ENCODE results near the gene NAT8L. TPM values are rescaled to one million over a fixed set of nuclear protein-coding genes. Genes with fewer than 3 reads are reported as not detected.

Gene NAT8L
- total RNA-seq, 1 experiment from 2014 or later: 9.2 TPM

- Histone ChIP-seq H2AFZ (ENCODE audit: low read depth, low read length, poor library complexity, severe bottlenecking) (no peak overlapping the region), H3K4me2 (ENCODE audit: low read length) (no peak overlapping the region), H3K36me3 (ENCODE audit: control insufficient read depth in 1 of 2, insufficient read depth in 2 of 2, low read length in 2 of 2) (no peaks in the 10 kb centered on the region), H3K9me2 (ENCODE audit: insufficient read depth) (no peaks in the 10 kb centered on the region), H3K27ac (ENCODE audit: low read depth, low read length) (no peak overlapping the region), H3K9ac (ENCODE audit: low read length) (no peak overlapping the region), H3K9me3 (ENCODE audit: control insufficient read depth in 1 of 2, insufficient read depth in 1 of 2, low read depth in 1 of 2, low read length in 2 of 2) (no peaks in the 10 kb centered on the region), H3K79me2 (ENCODE audit: insufficient read depth, low read length) (no peaks in the 10 kb centered on the region), H3K27me3 (ENCODE audit: insufficient read depth, low read length) (no peaks in the 10 kb centered on the region), H4K20me1 (ENCODE audit: insufficient read depth) (no peaks in the 10 kb centered on the region), H3K4me3 (replicated peaks in 1 of 2; ENCODE audit: low read depth in 1 of 2, low read length in 2 of 2) (no peak overlapping the region), H3K4me1 (ENCODE audit: control insufficient read depth in 1 of 2, insufficient read depth in 2 of 2, low read length in 2 of 2) (peaks cover 8 to 17% of the 10 kb centered on the region in 2 experiments; a peak in 3 of 4 replicates)
- intact Hi-C loops (cut with micrococcal nuclease): no loop called here
- ChIA-PET RAD21 (ENCODE audit: low non-redundant PET in 1 of 2, low total read pairs in 2 of 2, uncharacterized antibody in 2 of 2, unreplicated experiment in 2 of 2) (no interaction called here), CTCF (no interaction called here), POLR2A (no interaction called here)
- DNase-seq (ENCODE audit: low read depth, low spot score) (no peak), ATAC-seq (no peak)
- no peak for TF ChIP-seq EGR1 (IDR thresholded peaks at IDR 0.05; ENCODE audit: low read depth)
- TF ChIP-seq SIN3A (IDR thresholded peaks at IDR 0.05; ENCODE audit: low read depth): no peak
- TF ChIP-seq YY1 (IDR thresholded peaks at IDR 0.05; ENCODE audit: extremely low read depth, insufficient replicate concordance, low read depth, low read length): no peak
- BruUV-seq (replicated peaks): no TSS peak
Measured at GRCh38 chr4:2071912-2072867, 13.1 kb downstream of the NAT8L start.

GRCh38 chr4:2072971-2073807 is 14.1 kb downstream of the NAT8L start:
- ChIA-PET POLR2A (no interaction called here), CTCF (no interaction called here), RAD21 (ENCODE audit: low non-redundant PET in 1 of 2, low total read pairs in 2 of 2, uncharacterized antibody in 2 of 2, unreplicated experiment in 2 of 2) (no interaction called here)
- no peaks in the 10 kb centered on the region for H4K20me1 ChIP-seq (ENCODE audit: insufficient read depth)
- no peak overlapping the region for H3K4me3 ChIP-seq (replicated peaks in 1 of 2; ENCODE audit: low read depth in 1 of 2, low read length in 2 of 2)
- DNase-seq (ENCODE audit: low read depth, low spot score) (no peak), ATAC-seq (no peak)
- H2AFZ ChIP-seq (ENCODE audit: low read depth, low read length, poor library complexity, severe bottlenecking): no peak overlapping the region
- no peaks in the 10 kb centered on the region for H3K9me3 ChIP-seq (ENCODE audit: control insufficient read depth in 1 of 2, insufficient read depth in 1 of 2, low read depth in 1 of 2, low read length in 2 of 2)
- no peaks in the 10 kb centered on the region for H3K36me3 ChIP-seq (ENCODE audit: control insufficient read depth in 1 of 2, insufficient read depth in 2 of 2, low read length in 2 of 2)
- no peaks in the 10 kb centered on the region for H3K79me2 ChIP-seq (ENCODE audit: insufficient read depth, low read length)
- H3K27me3 ChIP-seq (ENCODE audit: insufficient read depth, low read length): no peaks in the 10 kb centered on the region
- BruUV-seq (replicated peaks): no TSS peak
- no peak overlapping the region for H3K4me2 ChIP-seq (ENCODE audit: low read length)
- peaks cover 8 to 17% of the 10 kb centered on the region in 2 experiments; a peak in 3 of 4 replicates for H3K4me1 ChIP-seq (ENCODE audit: control insufficient read depth in 1 of 2, insufficient read depth in 2 of 2, low read length in 2 of 2)
- H3K9ac ChIP-seq (ENCODE audit: low read length): no peak overlapping the region
- H3K9me2 ChIP-seq (ENCODE audit: insufficient read depth): no peaks in the 10 kb centered on the region
- H3K27ac ChIP-seq (ENCODE audit: low read depth, low read length): no peak overlapping the region
- TF ChIP-seq TCF7L2 (IDR thresholded peaks at IDR 0.05; ENCODE audit: borderline replicate concordance, extremely low read depth, insufficient read depth, insufficient read length): no peak
- TF ChIP-seq ZFX (IDR thresholded peaks at IDR 0.05): no peak
- TF ChIP-seq ZNF274 (IDR thresholded peaks at IDR 0.05; ENCODE audit: low read depth, low read length): no peak
- no peak for TF ChIP-seq EGR1 (IDR thresholded peaks at IDR 0.05; ENCODE audit: low read depth)
- TF ChIP-seq CEBPB (IDR thresholded peaks at IDR 0.05; ENCODE audit: low read depth): no peak
- TF ChIP-seq REST (IDR thresholded peaks at IDR 0.05; ENCODE audit: low read depth): no peak
- intact Hi-C loops (cut with micrococcal nuclease): no loop called here
